ENCODE results near the gene ZNF536. TPM values are rescaled to one million over a fixed set of nuclear protein-coding genes. Genes with fewer than 3 reads are reported as not detected.

ZNF536 gene
- total and polyA plus RNA-seq, 2 of the 4 experiments (the other 2 are of a cell fraction), result not detected

DNA sequence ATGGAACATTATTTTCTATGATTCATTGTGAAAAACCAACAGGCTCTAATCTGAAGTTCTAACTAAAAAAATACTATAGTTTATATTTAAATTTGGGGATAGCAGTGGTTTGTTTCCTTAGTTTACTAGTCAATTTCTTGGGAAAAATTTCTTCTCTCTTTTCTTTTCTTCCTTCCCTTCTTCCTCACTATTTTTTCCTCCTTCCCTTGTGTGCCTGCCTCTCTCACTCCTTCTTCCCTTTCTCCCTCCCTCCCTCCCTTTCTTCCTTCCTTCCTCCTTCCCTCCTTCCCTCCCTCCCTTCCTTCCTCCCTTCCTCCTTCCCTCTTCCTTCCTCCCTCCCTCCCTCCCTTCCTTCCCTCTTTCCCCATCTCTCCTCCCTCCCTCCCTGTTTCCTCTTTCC lies 226.5 kb downstream of the ZNF536 start:
- H3K36me3 ChIP-seq (ENCODE audit: control insufficient read depth, insufficient read depth, low read length), result no peaks in the 10 kb centered on the region
- no peaks in the 10 kb centered on the region for H3K79me1 ChIP-seq (ENCODE audit: low read depth in 1 of 2, low read length in 2 of 2)
- no peaks in the 10 kb centered on the region for H3K9me1 ChIP-seq (ENCODE audit: insufficient read depth, low read length)
- dilution Hi-C loops (cut with HindIII; ENCODE audit: low sequenced_read_pairs, unreplicated experiment), result no loop called here
- H3K9me3 ChIP-seq (ENCODE audit: control insufficient read depth, insufficient read depth, low read length), result peaks cover 23% of the 10 kb centered on the region; the same call in 1 of the 2 replicates
- no peak overlapping the region for H2AK5ac ChIP-seq (ENCODE audit: low read depth, low read length)
- no peak overlapping the region for H3K4me2 ChIP-seq (ENCODE audit: low read depth, low read length)
- no peak overlapping the region for H3K23ac ChIP-seq (ENCODE audit: low read depth, low read length)
- ATAC-seq (ENCODE audit: low read depth), result no peak
- H4K5ac ChIP-seq (ENCODE audit: low read depth, low read length), result no peak overlapping the region
- no peak for DNase-seq
- in situ Hi-C loops (cut with MboI; ENCODE audit: low sequenced_read_pairs), result no loop called here
- ChIA-PET CTCF (no interaction called here), POLR2A (ENCODE audit: unreplicated experiment) (no interaction called here)
- H3K4ac ChIP-seq (ENCODE audit: low read depth, low read length), result no peak overlapping the region
- no peaks in the 10 kb centered on the region for H3K27me3 ChIP-seq (ENCODE audit: control insufficient read depth, insufficient read depth, low read length)
- H2AK9ac ChIP-seq (replicated peaks; ENCODE audit: low read depth, low read length, poor library complexity), result no peak overlapping the region
- H4K91ac ChIP-seq (ENCODE audit: insufficient read depth, low read depth, low read length), result no peak overlapping the region
- no peak overlapping the region for H3K27ac ChIP-seq (ENCODE audit: insufficient read depth, low read length)
- TF ChIP-seq, protein P1, sequence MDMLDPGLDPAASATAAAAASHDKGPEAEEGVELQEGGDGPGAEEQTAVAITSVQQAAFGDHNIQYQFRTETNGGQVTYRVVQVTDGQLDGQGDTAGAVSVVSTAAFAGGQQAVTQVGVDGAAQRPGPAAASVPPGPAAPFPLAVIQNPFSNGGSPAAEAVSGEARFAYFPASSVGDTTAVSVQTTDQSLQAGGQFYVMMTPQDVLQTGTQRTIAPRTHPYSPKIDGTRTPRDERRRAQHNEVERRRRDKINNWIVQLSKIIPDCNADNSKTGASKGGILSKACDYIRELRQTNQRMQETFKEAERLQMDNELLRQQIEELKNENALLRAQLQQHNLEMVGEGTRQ (IDR thresholded peaks at IDR 0.05; ENCODE audit: low read depth, low read length), result no peak
- TF ChIP-seq SMC3 (IDR thresholded peaks at IDR 0.05; ENCODE audit: low read depth, low read length) (no peak), MXI1 (IDR thresholded peaks at IDR 0.05; ENCODE audit: borderline replicate concordance, low read depth, low read length) (no peak), POLR2A (IDR thresholded peaks at IDR 0.05; ENCODE audit: low read depth, low read length) (no peak), MAFK (IDR thresholded peaks at IDR 0.05; ENCODE audit: low read depth, low read length) (no peak), BHLHE40 (IDR thresholded peaks at IDR 0.05; ENCODE audit: low read depth, low read length) (no peak), RAD21 (IDR thresholded peaks at IDR 0.05; ENCODE audit: low read length) (no peak), NFE2L2 (IDR thresholded peaks at IDR 0.05; ENCODE audit: low read depth, low read length) (no peak)
- TF ChIP-seq, protein P2, sequence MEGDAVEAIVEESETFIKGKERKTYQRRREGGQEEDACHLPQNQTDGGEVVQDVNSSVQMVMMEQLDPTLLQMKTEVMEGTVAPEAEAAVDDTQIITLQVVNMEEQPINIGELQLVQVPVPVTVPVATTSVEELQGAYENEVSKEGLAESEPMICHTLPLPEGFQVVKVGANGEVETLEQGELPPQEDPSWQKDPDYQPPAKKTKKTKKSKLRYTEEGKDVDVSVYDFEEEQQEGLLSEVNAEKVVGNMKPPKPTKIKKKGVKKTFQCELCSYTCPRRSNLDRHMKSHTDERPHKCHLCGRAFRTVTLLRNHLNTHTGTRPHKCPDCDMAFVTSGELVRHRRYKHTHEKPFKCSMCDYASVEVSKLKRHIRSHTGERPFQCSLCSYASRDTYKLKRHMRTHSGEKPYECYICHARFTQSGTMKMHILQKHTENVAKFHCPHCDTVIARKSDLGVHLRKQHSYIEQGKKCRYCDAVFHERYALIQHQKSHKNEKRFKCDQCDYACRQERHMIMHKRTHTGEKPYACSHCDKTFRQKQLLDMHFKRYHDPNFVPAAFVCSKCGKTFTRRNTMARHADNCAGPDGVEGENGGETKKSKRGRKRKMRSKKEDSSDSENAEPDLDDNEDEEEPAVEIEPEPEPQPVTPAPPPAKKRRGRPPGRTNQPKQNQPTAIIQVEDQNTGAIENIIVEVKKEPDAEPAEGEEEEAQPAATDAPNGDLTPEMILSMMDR (conservative IDR thresholded peaks at IDR 0.05; ENCODE audit: low read depth, low read length), result no peak
- H2BK15ac ChIP-seq (ENCODE audit: low read depth, low read length), result no peak overlapping the region
- H2BK5ac ChIP-seq (ENCODE audit: low read depth, low read length, poor library complexity, severe bottlenecking), result no peak overlapping the region
- no peaks in the 10 kb centered on the region for H3K4me1 ChIP-seq (ENCODE audit: control insufficient read depth, insufficient read depth, low read length)
- no peak overlapping the region for H3K9ac ChIP-seq (ENCODE audit: low read depth, low read length)
- H2AFZ ChIP-seq (replicated peaks; ENCODE audit: low read length, poor library complexity), result no peak overlapping the region
- no peak overlapping the region for H2BK20ac ChIP-seq (ENCODE audit: low read depth, low read length)
- H4K20me1 ChIP-seq (ENCODE audit: insufficient read depth, low read length), result no peaks in the 10 kb centered on the region
- BruUV-seq (replicated peaks), result no TSS peak
- H3K56ac ChIP-seq (ENCODE audit: extremely low read depth, insufficient read depth, low read length), result no peak overlapping the region
- H3K18ac ChIP-seq (ENCODE audit: low read depth, low read length), result no peak overlapping the region
- H2BK120ac ChIP-seq (ENCODE audit: low read depth, low read length), result no peak overlapping the region
- intact Hi-C loops (cut with micrococcal nuclease), result no loop called here
- no peak overlapping the region for H3K14ac ChIP-seq (replicated peaks; ENCODE audit: low read depth, low read length)
- H3K4me3 ChIP-seq (ENCODE audit: insufficient read depth, low read depth, low read length), result no peak overlapping the region
- H4K8ac ChIP-seq (ENCODE audit: low read depth in 2 of 2, low read length in 2 of 2), result no peak overlapping the region

All from IMR-90 (cell line).